ENCODE data around the gene ELANE. TPM values are rescaled to one million over a fixed set of nuclear protein-coding genes. Genes with fewer than 3 reads are reported as not detected.

Gene ELANE
- total RNA-seq, 1 donor from 2014 or later: not detected

- no peak for DNase-seq (ENCODE audit: low read depth, low spot score)
Observed at GRCh38 chr19:896999-897398, 44.9 kb downstream of the ELANE start.

- DNase-seq (ENCODE audit: low read depth, low spot score): no peak
Observed at GRCh38 chr19:897442-898039, 45.4 kb downstream of the ELANE start.

- no peak for DNase-seq (ENCODE audit: low read depth, low spot score)
Observed at GRCh38 chr19:898663-899062, 46.6 kb downstream of the ELANE start.

GRCh38 chr19:899336-900042 lies 47.4 kb downstream of the ELANE start:
- DNase-seq (ENCODE audit: low read depth, low spot score): no peak

- DNase-seq (ENCODE audit: low read depth, low spot score): no peak
Observed at GRCh38 chr19:900043-900301, 47.9 kb downstream of the ELANE start.

- DNase-seq (ENCODE audit: low read depth, low spot score): no peak
Observed at GRCh38 chr19:900302-901111, 48.4 kb downstream of the ELANE start.

GRCh38 chr19:901216-902092 lies 49.4 kb downstream of the ELANE start:
- no peak for DNase-seq (ENCODE audit: low read depth, low spot score)

- DNase-seq (ENCODE audit: low read depth, low spot score): no peak
Observed at GRCh38 chr19:902093-902370, 49.9 kb downstream of the ELANE start.

GRCh38 chr19:902446-903226 lies 50.5 kb downstream of the ELANE start:
- DNase-seq (ENCODE audit: low read depth, low spot score): no peak

- no peak for DNase-seq (ENCODE audit: low read depth, low spot score)
Observed at GRCh38 chr19:903266-903797, 51.2 kb downstream of the ELANE start.

GRCh38 chr19:904545-904944 lies 52.4 kb downstream of the ELANE start:
- no peak for DNase-seq (ENCODE audit: low read depth, low spot score)

Other genes with a start within 250 kb of the ELANE start
- gene POLRMT, start 218.8 kb upstream of the ELANE start, total RNA-seq: 28.1 and 32.7 TPM in 2 replicates
- gene FGF22, start 212.4 kb upstream of the ELANE start, total RNA-seq: 0.07 TPM in 1 of 2 replicates, not detected in the other
- gene RNF126, start 189.1 kb upstream of the ELANE start, total RNA-seq: 34.3 and 38.1 TPM in 2 replicates
- 18.5 and 32.6 TPM in 2 replicates for gene FSTL3, start 175.9 kb upstream of the ELANE start, total RNA-seq
- 0.07 TPM in 1 of 2 replicates, not detected in the other for gene PRSS57, start 156.9 kb upstream of the ELANE start, total RNA-seq
- gene PALM, start 143.4 kb upstream of the ELANE start, total RNA-seq: 14.3 and 23.0 TPM in 2 replicates
- 0.04 TPM in 1 of 2 replicates, not detected in the other for gene MISP, start 101.2 kb upstream of the ELANE start, total RNA-seq
- 198 and 241 TPM in 2 replicates for gene PTBP1, start 54.9 kb upstream of the ELANE start, total RNA-seq
- gene PLPPR3, start 30.3 kb upstream of the ELANE start, total RNA-seq: 0.07 and 0.33 TPM in 2 replicates
- not detected in 2 replicates for gene AZU1, start 24.5 kb upstream of the ELANE start, total RNA-seq
- not detected in 2 replicates for gene PRTN3, start 11.3 kb upstream of the ELANE start, total RNA-seq
- 0.49 and 3.6 TPM in 2 replicates for gene CFD, start 7.4 kb downstream of the ELANE start, total RNA-seq
- gene MED16, start 40.9 kb downstream of the ELANE start, total RNA-seq: 22.9 and 27.0 TPM in 2 replicates
- gene RNU6-9, start 41.2 kb downstream of the ELANE start, total RNA-seq: not detected in 2 replicates
- gene R3HDM4, start 60.9 kb downstream of the ELANE start, total RNA-seq: 22.8 and 29.1 TPM in 2 replicates
- not detected in 2 replicates for gene KISS1R, start 65.0 kb downstream of the ELANE start, total RNA-seq
- gene ARID3A, start 73.7 kb downstream of the ELANE start, total RNA-seq: 8.0 and 9.6 TPM in 2 replicates
- 106 and 115 TPM in 2 replicates for gene WDR18, start 132.0 kb downstream of the ELANE start, total RNA-seq
- 0.39 and 0.59 TPM in 2 replicates for gene GRIN3B, start 148.1 kb downstream of the ELANE start, total RNA-seq
- 49.5 and 65.1 TPM in 2 replicates for gene TMEM259, start 168.8 kb downstream of the ELANE start, total RNA-seq
- not detected in 2 replicates for gene RNU6-2, start 169.2 kb downstream of the ELANE start, total RNA-seq
- 159 and 188 TPM in 2 replicates for gene CNN2, start 174.3 kb downstream of the ELANE start, total RNA-seq
- gene ABCA7, start 187.8 kb downstream of the ELANE start, total RNA-seq: 3.5 and 5.9 TPM in 2 replicates
- 10.2 and 20.2 TPM in 2 replicates for gene ARHGAP45, start 214.9 kb downstream of the ELANE start, total RNA-seq
- 133 and 163 TPM in 2 replicates for gene POLR2E, start 243.1 kb downstream of the ELANE start, total RNA-seq